GM18858 (cell line): Measurements from ENCODE around the gene VAMP5.
"Not testable (repeated sequence)": the region's sequence is repeated elsewhere in the genome, so short reads cannot be mapped to it uniquely, and the experiment has no call there.

Source experiments
- ATAC-seq: cut with Tn5 transposase; IDR thresholded peaks from one replicate; pipeline ENCODE4 v1.9.1; 2021; ENCODE audit not compliant: unreplicated experiment

The VAMP5 gene

DNA sequence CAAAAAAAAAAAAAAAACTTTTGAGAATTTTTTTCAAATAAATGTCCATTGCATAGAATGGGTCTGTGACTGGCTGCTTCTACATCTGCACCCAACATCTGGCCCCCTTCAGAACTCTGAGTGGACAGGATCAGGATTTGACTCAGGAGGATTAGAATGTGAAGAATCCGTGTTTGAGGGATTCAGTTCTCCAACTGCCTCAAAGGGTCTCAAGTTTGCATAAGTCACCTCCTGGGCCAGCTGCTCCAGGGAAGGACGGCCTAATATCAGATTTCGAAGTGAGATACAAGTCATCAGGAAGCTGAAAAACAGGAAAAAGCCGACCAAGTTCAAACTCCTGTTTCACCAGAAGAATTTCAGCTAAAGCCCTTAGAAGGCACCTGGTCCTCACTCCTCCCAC lies 34.4 kb upstream of the VAMP5 start:
- ATAC-seq: no peak

DNA sequence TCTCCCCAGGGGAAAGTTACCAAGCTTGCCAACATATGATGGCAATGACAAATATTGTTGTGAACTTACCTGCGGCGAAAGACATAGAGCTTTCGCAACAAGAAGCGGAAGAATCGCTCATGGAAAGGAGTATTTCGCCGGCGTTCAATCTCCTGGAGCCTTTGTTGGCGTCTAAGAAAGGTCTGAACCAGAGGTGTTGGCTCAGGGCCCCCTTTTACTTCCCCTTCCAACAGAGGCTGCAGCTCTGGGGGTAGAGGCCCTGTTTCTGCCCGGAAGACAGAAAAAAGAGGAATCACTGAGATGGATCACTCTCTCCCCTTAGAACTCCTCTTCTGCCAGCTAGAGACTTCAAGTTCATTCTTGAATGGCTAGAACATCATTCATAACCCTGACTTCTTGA lies 33.7 kb upstream of the VAMP5 start:
- ATAC-seq: no peak

- ATAC-seq: peak; percentile 67
These were observed 32.2 kb upstream of the VAMP5 start for GRCh38 chr2:85551698-85552678.

DNA sequence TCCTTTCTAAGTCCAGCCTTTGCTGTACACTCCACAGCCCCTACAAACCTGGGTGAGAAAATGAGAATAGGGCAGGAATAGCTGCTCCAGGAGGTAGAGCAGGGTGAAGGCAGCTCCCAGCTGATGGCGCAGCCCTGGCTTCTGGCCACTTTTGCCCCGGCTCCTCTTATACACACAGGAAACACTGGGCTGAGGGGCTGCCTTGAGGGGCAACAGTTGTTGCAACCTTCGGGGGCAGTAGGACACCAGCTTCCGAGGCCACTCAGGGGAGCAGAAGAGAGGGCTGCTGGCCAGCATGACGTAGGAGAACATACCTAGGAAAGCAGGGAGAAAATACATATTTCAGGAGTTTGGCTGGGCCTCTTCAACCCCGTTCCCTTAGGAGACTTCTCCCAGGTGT lies 31.0 kb upstream of the VAMP5 start:
- ATAC-seq: no peak

- ATAC-seq: no peak
These were observed 29.1 kb upstream of the VAMP5 start for GRCh38 chr2:85554980-85555612.

DNA sequence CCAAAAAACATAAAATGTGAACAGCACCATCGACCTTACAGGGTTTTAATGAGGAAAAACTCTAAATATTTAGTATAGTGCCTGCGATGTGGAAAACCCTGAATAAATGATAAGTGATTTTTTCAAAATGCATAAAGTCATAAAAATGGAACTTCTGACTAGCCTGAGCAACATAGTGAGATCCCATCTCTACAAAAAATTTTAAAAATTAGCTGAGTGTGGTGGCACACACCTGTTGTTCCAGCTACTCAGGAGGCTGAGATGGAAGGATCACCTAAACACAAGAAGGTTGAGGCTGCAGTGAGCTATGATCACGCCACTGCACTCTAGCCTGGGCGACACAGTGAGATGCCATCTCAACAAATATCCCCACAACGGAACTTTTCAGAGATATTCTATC lies 27.1 kb upstream of the VAMP5 start:
- ATAC-seq: no peak

DNA sequence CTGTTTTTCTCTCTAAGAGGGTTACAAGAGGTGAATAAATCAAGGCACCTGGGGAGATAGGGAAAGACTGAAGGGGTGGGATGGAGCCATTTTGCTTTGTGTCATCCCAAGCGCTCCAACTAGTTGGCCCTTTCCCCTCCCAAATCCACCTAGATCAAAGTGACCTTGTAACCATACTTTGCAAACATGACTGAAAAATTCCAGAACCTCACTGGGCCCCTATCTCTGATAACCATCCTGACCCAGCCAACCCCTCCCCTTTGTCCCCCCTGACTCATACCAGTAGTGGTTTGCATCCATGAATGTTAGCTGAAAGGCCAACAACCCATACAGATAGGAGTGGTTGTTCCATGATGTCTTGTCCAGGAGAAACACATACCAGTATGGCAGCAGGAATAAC lies 26.1 kb upstream of the VAMP5 start:
- ATAC-seq: no peak

DNA sequence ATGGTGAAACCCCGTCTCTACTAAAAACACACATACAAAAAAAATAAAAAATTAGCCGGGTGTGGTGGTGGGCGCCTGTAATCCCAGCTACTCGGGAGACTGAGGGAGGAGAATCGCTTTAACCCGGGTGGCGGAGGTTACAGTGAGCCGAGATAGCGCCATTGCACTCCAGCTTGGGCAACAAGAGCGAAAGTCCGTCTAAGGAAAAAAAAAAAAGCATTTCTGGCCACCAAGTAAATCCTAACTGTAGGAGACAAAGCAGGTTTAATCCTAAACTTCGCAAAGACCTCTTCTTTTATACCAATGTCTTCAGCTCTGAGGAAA lies 23.9 kb upstream of the VAMP5 start:
- not testable (repeated sequence) for ATAC-seq

- no peak for ATAC-seq
These were observed 23.4 kb upstream of the VAMP5 start for GRCh38 chr2:85560812-85561279.

DNA sequence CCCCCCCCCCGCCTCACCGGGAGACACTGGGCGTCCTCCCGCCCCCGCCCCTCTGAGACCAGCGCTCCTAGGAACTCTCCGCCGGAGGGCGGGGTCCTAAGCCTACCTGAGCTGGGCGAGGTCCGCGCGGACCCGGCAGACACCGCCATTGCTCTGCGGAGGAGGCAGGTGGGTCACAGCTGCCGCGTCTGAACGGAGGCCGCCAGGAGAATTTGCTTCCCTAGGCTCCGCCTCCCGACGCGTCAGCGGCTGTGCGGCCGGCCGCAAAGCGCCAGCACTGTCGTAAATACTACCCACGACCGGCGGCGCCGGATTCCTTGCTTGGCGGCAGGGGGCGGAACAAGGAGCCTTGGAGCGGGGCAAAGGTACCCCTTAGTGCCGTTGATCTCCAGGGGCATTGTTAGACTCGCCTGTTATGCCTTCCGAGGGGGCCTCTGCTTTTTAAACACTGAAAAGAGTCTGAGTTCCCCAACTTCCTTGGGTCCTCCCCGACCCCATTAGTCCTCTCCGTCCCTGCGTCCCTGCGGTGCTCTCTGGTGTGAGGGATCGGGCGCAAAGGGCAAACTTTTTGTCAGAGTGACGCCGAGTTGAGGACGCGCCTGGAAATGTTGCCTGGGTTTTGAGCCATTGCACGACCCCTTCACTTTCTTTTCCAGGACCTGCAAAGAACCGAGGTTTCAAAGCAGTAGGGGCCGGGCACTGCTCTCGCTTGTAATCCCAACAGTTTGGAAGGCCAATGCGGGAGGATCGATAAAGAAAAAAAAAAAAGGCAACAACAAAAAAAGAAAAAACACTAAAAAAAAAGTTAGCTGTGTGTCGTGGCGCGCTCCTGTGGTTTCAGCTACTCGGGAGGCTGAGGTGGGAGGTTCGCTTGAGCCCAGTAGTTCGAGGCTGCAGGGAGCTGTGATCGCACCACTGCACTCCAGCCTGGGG lies 22.7 kb upstream of the VAMP5 start, which contains the start of gene GGCX:
GGCX (minus strand) TSS at position 214 of the 933 bp plus-strand sequence; CDS start at position 149, 65 bp downstream.
- ATAC-seq: peak; percentile 81

GRCh38 chr2:85564144-85564563 lies 20.1 kb upstream of the VAMP5 start:
- ATAC-seq: no peak

DNA sequence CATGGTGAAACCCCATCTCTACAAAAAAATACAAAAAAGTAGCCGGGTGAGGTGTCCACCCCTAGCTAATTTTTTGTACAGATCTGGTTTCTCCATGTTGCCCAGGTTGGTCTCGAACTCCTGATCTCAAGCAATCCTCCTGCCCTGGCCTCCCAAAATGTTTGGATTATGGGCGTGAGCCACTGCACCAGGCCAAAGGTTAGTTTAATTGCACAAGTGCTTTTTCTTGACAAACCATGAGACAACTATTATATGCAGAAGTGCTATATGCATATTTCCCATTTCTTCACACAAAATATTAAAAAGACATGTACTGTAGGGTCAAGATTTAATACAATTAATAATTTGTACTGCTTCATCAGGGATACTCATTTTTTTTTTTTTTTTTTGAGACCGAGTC lies 18.0 kb upstream of the VAMP5 start:
- no peak for ATAC-seq

DNA sequence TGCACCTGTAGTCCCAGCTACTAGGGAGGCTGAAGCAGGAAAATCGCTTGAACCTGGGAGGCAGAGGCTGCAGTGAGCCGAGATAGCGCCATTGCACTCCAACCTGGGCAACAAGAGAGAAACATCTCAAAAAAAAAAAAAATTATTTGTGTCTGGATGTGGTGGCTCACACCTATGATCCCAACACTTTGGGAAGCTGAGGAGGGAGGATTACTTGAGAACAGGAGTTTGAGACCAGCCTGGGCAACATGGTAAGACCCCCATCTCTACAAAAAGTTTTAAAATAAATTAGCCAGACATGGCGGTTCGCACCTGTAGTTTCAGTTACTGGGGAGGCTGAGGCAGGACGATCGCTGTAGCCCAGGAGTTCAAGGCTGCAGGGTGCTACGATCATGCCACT lies 8.5 kb upstream of the VAMP5 start:
- ATAC-seq: no peak

DNA sequence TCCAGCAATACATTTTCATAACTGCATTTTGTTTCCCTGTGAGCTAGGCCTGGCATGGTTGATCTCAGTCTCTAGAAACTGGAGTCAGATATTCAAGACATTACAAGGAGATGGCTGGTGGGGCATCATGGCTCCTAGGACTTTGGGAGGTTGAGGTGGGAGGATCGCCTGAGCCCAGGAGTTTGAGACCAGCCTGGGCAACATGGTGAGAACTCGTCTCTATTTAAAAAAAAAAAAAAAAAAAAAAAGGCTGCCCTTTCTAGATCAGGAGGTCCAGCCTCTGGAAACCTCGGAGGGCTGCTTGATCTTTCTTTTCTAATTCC lies 7.2 kb upstream of the VAMP5 start:
- no peak for ATAC-seq

GRCh38 chr2:85577386-85578242 lies 6.6 kb upstream of the VAMP5 start, which contains the start of gene VAMP8:
VAMP8 (plus strand) TSS chr2:85577586; CDS start chr2:85577647, 61 bp downstream.
- ATAC-seq: peak; percentile 48

GRCh38 chr2:85578243-85579180 lies 5.7 kb upstream of the VAMP5 start:
- ATAC-seq: no peak

DNA sequence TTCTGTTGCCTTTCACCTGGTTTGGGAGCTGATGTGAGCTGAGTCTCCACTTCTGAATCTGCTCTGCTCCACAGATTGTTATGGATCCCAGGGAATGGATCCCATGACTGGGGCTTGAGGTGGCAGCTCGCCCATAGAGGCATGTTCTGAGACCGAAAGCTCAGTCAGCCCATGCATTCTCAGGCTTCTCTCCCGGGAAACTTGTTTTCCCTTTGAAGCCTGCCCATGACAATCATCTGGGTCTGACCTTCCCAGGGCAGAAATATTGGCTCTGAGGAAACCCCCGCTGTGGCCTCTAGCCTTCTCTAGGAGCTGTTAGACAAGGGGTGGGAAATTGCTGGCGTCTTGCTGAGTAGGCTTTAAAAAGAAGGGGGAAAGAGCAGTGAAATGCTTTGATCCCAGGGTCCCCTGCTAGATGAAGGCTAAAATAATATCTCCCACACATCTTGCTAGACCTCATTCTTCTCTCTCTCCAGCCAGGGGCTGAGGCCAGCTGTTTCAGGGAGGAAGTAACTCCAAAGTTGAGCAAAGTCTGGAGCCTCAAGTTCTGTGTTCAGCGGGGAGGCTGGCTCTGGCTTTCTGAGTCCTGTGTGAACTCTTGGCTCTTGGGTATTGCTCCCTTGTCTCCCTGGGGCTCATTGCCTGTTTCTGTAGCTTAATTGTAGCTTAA lies 4.8 kb upstream of the VAMP5 start:
- ATAC-seq: no peak

- ATAC-seq: no peak
These were observed 4.0 kb upstream of the VAMP5 start for GRCh38 chr2:85580206-85580605.

DNA sequence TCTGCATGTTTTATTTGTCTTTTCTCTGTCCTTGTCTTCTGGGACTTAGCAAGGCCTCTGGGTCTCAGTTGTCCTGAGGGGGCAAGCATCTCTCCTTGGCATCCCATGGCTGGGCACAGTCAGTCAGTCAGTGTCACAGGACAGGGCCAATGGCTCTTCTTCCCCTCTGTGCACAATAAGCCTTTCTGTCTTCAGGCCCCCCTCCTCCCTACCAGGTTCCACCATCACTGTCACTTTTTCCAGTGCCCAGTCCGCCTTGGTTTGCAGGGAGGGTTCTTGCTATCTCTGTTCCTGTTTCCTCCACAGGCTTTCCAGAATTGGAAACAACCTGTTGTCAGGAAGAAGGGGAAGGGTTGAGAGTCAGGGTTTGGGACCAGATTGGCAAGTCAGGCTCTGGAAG lies 1.7 kb upstream of the VAMP5 start:
- ATAC-seq: no peak
